ENCODE results near the gene APCDD1. TPM values are rescaled to one million over a fixed set of nuclear protein-coding genes. Genes with fewer than 3 reads are reported as not detected.
"Not testable (repeated sequence)": the region's sequence is repeated elsewhere in the genome, so short reads cannot be mapped to it uniquely, and the experiment has no call there.

The APCDD1 gene
- total and polyA plus RNA-seq, 2 experiments from 2014 or later, result 69.6 to 114 TPM

DNA sequence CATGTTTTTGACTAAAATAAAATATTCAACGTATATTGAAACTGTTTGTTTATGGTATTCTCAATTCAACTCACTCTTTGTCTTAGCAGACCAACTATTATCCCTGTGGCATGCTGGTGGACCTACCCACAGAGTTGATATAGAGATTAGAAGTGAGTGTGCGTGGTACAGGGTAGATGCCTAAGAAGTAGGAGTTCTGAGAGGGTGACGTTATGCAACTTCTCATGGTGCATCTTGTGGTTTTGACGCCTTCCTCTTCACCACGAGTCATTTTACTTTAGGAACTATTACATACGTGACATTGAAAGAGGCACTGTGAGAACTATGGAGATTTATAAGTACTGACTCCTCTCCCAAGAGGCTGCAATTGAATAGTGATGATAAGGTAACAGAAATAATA lies 44.8 kb downstream of the APCDD1 start:
- Histone ChIP-seq H4K20me1 (ENCODE audit: insufficient read depth, poor library complexity, severe bottlenecking) (no peaks in the 10 kb centered on the region), H3K27me3 (no peaks in the 10 kb centered on the region), H3K4me3 (no peak overlapping the region), H3K36me3 (replicated peaks; ENCODE audit: insufficient read depth, low read depth) (no peaks in the 10 kb centered on the region), H3K9me3 (ENCODE audit: low read depth) (no peaks in the 10 kb centered on the region), H3K79me2 (no peaks in the 10 kb centered on the region), H3K27ac (no peak overlapping the region), H3K9me2 (replicated peaks; ENCODE audit: insufficient read depth) (no peaks in the 10 kb centered on the region), H3K4me2 (no peak overlapping the region), H3K4me1 (ENCODE audit: insufficient read depth) (no peaks in the 10 kb centered on the region), H2AFZ (no peak overlapping the region)
- TF ChIP-seq, protein P1, sequence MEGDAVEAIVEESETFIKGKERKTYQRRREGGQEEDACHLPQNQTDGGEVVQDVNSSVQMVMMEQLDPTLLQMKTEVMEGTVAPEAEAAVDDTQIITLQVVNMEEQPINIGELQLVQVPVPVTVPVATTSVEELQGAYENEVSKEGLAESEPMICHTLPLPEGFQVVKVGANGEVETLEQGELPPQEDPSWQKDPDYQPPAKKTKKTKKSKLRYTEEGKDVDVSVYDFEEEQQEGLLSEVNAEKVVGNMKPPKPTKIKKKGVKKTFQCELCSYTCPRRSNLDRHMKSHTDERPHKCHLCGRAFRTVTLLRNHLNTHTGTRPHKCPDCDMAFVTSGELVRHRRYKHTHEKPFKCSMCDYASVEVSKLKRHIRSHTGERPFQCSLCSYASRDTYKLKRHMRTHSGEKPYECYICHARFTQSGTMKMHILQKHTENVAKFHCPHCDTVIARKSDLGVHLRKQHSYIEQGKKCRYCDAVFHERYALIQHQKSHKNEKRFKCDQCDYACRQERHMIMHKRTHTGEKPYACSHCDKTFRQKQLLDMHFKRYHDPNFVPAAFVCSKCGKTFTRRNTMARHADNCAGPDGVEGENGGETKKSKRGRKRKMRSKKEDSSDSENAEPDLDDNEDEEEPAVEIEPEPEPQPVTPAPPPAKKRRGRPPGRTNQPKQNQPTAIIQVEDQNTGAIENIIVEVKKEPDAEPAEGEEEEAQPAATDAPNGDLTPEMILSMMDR (IDR thresholded peaks at IDR 0.05; ENCODE audit: poor library complexity), result no peak
- DNase-seq (ENCODE audit: low spot score), result no peak
- 89% methylated on average over 6 of the region's 6 CpGs for WGBS (ENCODE audit: low lambda C conversion rate, missing lambda C conversion rate)

DNA sequence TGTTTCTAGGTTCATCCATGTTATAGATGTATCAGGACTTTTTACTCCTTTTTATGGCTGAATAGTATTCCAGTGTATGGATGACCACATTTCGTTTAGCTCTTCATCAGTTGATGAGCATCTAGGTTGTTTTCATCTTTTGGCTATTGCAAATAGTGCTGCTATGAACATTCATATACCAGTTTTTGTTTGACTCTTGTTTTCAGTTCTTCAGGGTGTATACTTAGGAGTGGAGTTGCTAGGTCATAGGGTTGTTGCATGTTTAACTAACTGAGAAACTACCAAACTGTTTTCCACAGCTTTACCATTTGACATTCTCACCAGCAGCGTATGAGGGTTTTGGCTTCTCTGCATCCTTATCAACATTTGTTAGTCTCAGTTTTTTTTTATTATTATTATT lies 45.6 kb downstream of the APCDD1 start:
- Histone ChIP-seq H2AFZ (no peak overlapping the region), H3K4me3 (no peak overlapping the region), H3K9me2 (replicated peaks; ENCODE audit: insufficient read depth) (no peaks in the 10 kb centered on the region), H3K4me1 (ENCODE audit: insufficient read depth) (no peaks in the 10 kb centered on the region), H4K20me1 (ENCODE audit: insufficient read depth, poor library complexity, severe bottlenecking) (no peaks in the 10 kb centered on the region), H3K27ac (no peak overlapping the region), H3K27me3 (no peaks in the 10 kb centered on the region), H3K9me3 (ENCODE audit: low read depth) (peaks cover 6% of the 10 kb centered on the region), H3K4me2 (no peak overlapping the region), H3K79me2 (no peaks in the 10 kb centered on the region), H3K36me3 (replicated peaks; ENCODE audit: insufficient read depth, low read depth) (no peaks in the 10 kb centered on the region)
- TF ChIP-seq EZH2phosphoT487 (IDR thresholded peaks at IDR 0.05; ENCODE audit: low read depth, severe bottlenecking, unreplicated experiment) (no peak), EZH2 (IDR thresholded peaks at IDR 0.05; ENCODE audit: borderline replicate concordance) (no peak)
- TF ChIP-seq, protein P1 (IDR thresholded peaks at IDR 0.05; ENCODE audit: poor library complexity), result no peak
- no peak for DNase-seq (ENCODE audit: low spot score)
- 47% methylated on average over 2 of the region's 2 CpGs for WGBS (ENCODE audit: low lambda C conversion rate, missing lambda C conversion rate)

DNA sequence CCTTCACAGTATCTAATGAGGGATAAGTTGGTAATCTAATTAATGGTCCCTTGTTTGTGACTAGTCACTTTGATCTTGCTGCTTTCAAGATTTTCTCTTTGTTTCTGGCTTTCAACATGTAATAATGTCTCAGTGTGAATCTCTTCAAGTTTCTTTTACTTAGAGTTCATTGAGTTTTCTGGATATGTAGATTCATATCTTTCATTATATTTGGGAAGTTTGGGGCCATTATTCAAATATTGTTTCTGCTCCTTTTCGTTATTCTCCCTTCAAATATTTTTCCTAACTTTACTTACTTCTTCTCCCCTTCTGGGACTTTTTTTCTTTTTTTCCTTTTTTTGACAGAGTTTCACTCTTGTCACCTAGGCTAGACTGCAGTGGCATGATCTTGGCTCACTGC lies 50.3 kb downstream of the APCDD1 start:
- no peak overlapping the region for H3K27ac ChIP-seq
- H3K9me2 ChIP-seq (replicated peaks; ENCODE audit: insufficient read depth), result no peaks in the 10 kb centered on the region
- TF ChIP-seq, protein P1 (IDR thresholded peaks at IDR 0.05; ENCODE audit: poor library complexity), result no peak
- TF ChIP-seq EZH2 (IDR thresholded peaks at IDR 0.05; ENCODE audit: borderline replicate concordance) (no peak), EZH2phosphoT487 (IDR thresholded peaks at IDR 0.05; ENCODE audit: low read depth, severe bottlenecking, unreplicated experiment) (no peak)
- H3K79me2 ChIP-seq, result no peaks in the 10 kb centered on the region
- H3K27me3 ChIP-seq, result no peaks in the 10 kb centered on the region
- no peaks in the 10 kb centered on the region for H4K20me1 ChIP-seq (ENCODE audit: insufficient read depth, poor library complexity, severe bottlenecking)
- 88% methylated on average over 1 of the region's 1 CpG for WGBS (ENCODE audit: low lambda C conversion rate, missing lambda C conversion rate)
- DNase-seq (ENCODE audit: low spot score), result no peak
- no peak overlapping the region for H3K4me2 ChIP-seq
- H3K4me1 ChIP-seq (ENCODE audit: insufficient read depth), result no peaks in the 10 kb centered on the region
- H3K4me3 ChIP-seq, result no peak overlapping the region
- H3K36me3 ChIP-seq (replicated peaks; ENCODE audit: insufficient read depth, low read depth), result no peaks in the 10 kb centered on the region
- H3K9me3 ChIP-seq (ENCODE audit: low read depth), result peaks cover 6% of the 10 kb centered on the region
- no peak overlapping the region for H2AFZ ChIP-seq

DNA sequence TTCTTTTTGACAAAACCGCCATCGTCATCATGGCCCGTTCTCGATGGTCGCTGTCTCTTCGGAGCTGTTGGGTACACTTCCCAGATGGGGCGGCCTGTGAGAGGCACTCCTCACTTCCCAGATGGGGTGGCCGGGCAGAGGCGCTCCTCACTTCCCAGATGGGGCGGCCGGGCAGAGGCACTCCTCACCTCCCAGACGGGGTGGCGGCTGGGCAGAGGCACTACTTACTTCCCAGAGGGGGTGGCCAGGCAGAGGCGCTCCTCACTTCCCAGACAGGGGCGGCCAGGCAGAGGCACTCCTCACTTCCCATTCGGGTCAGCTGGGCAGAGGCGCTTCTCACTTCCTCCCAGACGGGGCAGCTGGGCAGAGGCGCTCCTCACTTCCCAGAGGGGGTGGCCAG lies 51.5 kb downstream of the APCDD1 start:
- H3K9me3 ChIP-seq (ENCODE audit: low read depth); H3K79me2 ChIP-seq; H3K9me2 ChIP-seq (replicated peaks; ENCODE audit: insufficient read depth); H3K36me3 ChIP-seq (replicated peaks; ENCODE audit: insufficient read depth, low read depth); H3K4me1 ChIP-seq (ENCODE audit: insufficient read depth); H3K4me3 ChIP-seq; H4K20me1 ChIP-seq (ENCODE audit: insufficient read depth, poor library complexity, severe bottlenecking); H3K27ac ChIP-seq; H3K4me2 ChIP-seq; H2AFZ ChIP-seq; H3K27me3 ChIP-seq; DNase-seq (ENCODE audit: low spot score): not testable (repeated sequence)
- WGBS (ENCODE audit: low lambda C conversion rate, missing lambda C conversion rate), result 85% methylated on average over 15 of the region's 19 CpGs

All from hepatocyte (in vitro differentiated cells).